H9 (cell line): ENCODE measurements around the gene AHDC1. TPM values are rescaled to one million over a fixed set of nuclear protein-coding genes. Genes with fewer than 3 reads are reported as not detected.

ENCODE experiments used
- DNase-seq: peaks from one replicate; pipeline ENCODE4 v3.0.0-alpha.2; 2017
- H2AFZ ChIP-seq: one replicate; pipeline ENCODE4 v1.6.1; 2013; ENCODE audit warnings: mild to moderate bottlenecking, low read length, control low read depth, moderate library complexity
- H2AK5ac ChIP-seq: 2 replicates; pipeline ENCODE4 v1.6.1; 2013; ENCODE audit warnings: low read length, control low read depth, mixed read lengths; ENCODE audit not compliant: insufficient read length
- H2BK120ac ChIP-seq: one replicate; pipeline ENCODE4 v1.6.1; 2013; ENCODE audit warnings: low read depth, mild to moderate bottlenecking, low read length, control low read depth, inconsistent platforms; ENCODE audit not compliant: poor library complexity, severe bottlenecking
- H2BK12ac ChIP-seq: 2 replicates; pipeline ENCODE4 v1.6.1; 2013; ENCODE audit warnings: low read length, control low read depth, mixed read lengths, low read depth; ENCODE audit not compliant: insufficient read length
- H2BK15ac ChIP-seq: 2 replicates; pipeline ENCODE4 v1.6.1; 2013; ENCODE audit warnings: low read depth, low read length, control low read depth
- H2BK20ac ChIP-seq: one replicate; pipeline ENCODE4 v1.6.1; 2013; ENCODE audit warnings: low read depth, mild to moderate bottlenecking, low read length, control low read depth, inconsistent platforms; ENCODE audit not compliant: poor library complexity, severe bottlenecking
- H2BK5ac ChIP-seq: 2 replicates; pipeline ENCODE4 v1.6.1; 2013; ENCODE audit warnings: low read length, control low read depth, mixed read lengths; ENCODE audit not compliant: insufficient read length
- H3K14ac ChIP-seq: 2 replicates; pipeline ENCODE4 v1.6.1; 2013; ENCODE audit warnings: low read length, control low read depth; ENCODE audit not compliant: insufficient read depth
- H3K18ac ChIP-seq: 2 replicates; pipeline ENCODE4 v1.6.1; 2013; ENCODE audit warnings: low read depth, mild to moderate bottlenecking, mixed read lengths, low read length, control low read depth; ENCODE audit not compliant: insufficient read length
- H3K23ac ChIP-seq: 2 replicates; pipeline ENCODE4 v1.6.1; 2013; ENCODE audit warnings: low read length, control low read depth, mixed read lengths, low read depth; ENCODE audit not compliant: insufficient read length
- H3K23me2 ChIP-seq: 2 replicates; pipeline ENCODE4 v1.6.1; 2013; ENCODE audit warnings: low read depth, mild to moderate bottlenecking, mixed read lengths, low read length, control low read depth; ENCODE audit not compliant: insufficient read length, poor library complexity, severe bottlenecking
- H3K27ac ChIP-seq: 2 replicates; pipeline ENCODE4 v1.5.1; 2013; ENCODE audit warnings: low read length, control low read depth, mixed read lengths, low read depth; ENCODE audit not compliant: insufficient read length
- H3K27me3 ChIP-seq: 2 replicates; pipeline ENCODE4 v1.6.1; 2013; ENCODE audit warnings: low read length, control low read depth, inconsistent platforms; ENCODE audit not compliant: insufficient read depth
- H3K4ac ChIP-seq: 2 replicates; pipeline ENCODE4 v1.6.1; 2013; ENCODE audit warnings: low read depth, mild to moderate bottlenecking, control low read depth, inconsistent platforms, low read length, moderate library complexity
- H3K4me1 ChIP-seq: 2 replicates; pipeline ENCODE4 v1.6.1; 2013; ENCODE audit warnings: low read length, control low read depth, inconsistent platforms; ENCODE audit not compliant: insufficient read depth
- H3K4me2 ChIP-seq: 2 replicates; pipeline ENCODE4 v1.6.1; 2013; ENCODE audit warnings: low read length, control low read depth, mixed read lengths; ENCODE audit not compliant: insufficient read length, insufficient read depth
- H3K56ac ChIP-seq: 2 replicates; pipeline ENCODE4 v1.6.1; 2013; ENCODE audit warnings: low read depth, mild to moderate bottlenecking, mixed read lengths, low read length, control low read depth; ENCODE audit not compliant: insufficient read length
- H3K79me1 ChIP-seq: 2 replicates; pipeline ENCODE4 v1.6.1; 2013; ENCODE audit warnings: low read depth, mild to moderate bottlenecking, moderate library complexity, low read length, control low read depth, inconsistent platforms; ENCODE audit not compliant: insufficient read depth, poor library complexity, severe bottlenecking
- H3K79me2 ChIP-seq: 2 replicates; pipeline ENCODE4 v1.6.1; 2013; ENCODE audit warnings: low read length, control low read depth, inconsistent platforms; ENCODE audit not compliant: insufficient read depth
- H3K9ac ChIP-seq: 2 replicates; pipeline ENCODE4 v1.6.1; 2013; ENCODE audit warnings: low read length, control low read depth, mixed read lengths; ENCODE audit not compliant: insufficient read length; ENCODE audit errors: extremely low read depth
- H3K9me3 ChIP-seq: one replicate; pipeline ENCODE4 v1.6.1; 2013; ENCODE audit warnings: low read depth, low read length, inconsistent platforms; ENCODE audit not compliant: control insufficient read depth
- H3T11ph ChIP-seq: one replicate; pipeline ENCODE4 v1.6.1; 2013; ENCODE audit warnings: mild to moderate bottlenecking, low read length, control low read depth, inconsistent platforms
- H4K20me1 ChIP-seq: one replicate; pipeline ENCODE4 v1.6.1; 2013; ENCODE audit not compliant: control insufficient read depth, insufficient read length, insufficient read depth
- H4K5ac ChIP-seq: 2 replicates; pipeline ENCODE4 v1.6.1; 2013; ENCODE audit warnings: low read depth, mild to moderate bottlenecking, mixed read lengths, low read length, control low read depth; ENCODE audit not compliant: insufficient read length
- H4K8ac ChIP-seq: replicated peaks from 2 replicates; pipeline ENCODE4 v1.6.1; 2013; ENCODE audit warnings: low read length, control low read depth, mixed read lengths, low read depth; ENCODE audit not compliant: insufficient read length
- H4K91ac ChIP-seq: 2 replicates; pipeline ENCODE4 v1.6.1; 2013; ENCODE audit warnings: low read depth, mild to moderate bottlenecking, moderate library complexity, mixed read lengths, low read length, control low read depth; ENCODE audit not compliant: insufficient read length
- H3K27ac Mint-ChIP-seq, 3 experiments: 2 replicates in 2 of 3; 3 replicates in 1 of 3; pipeline ENCODE4 v1.8.0; 2020 to 2021; ENCODE audit warnings: mixed read lengths in 3 of 3, mild to moderate bottlenecking in 1 of 3, moderate library complexity in 1 of 3
- H3K27me3 Mint-ChIP-seq: 2 replicates; pipeline ENCODE4 v1.8.0; 2021; ENCODE audit warnings: low read depth, mild to moderate bottlenecking, moderate library complexity, mixed read lengths
- H3K36me3 Mint-ChIP-seq, 3 experiments: 2 replicates in 2 of 3; 3 replicates in 1 of 3; pipeline ENCODE4 v1.8.0; 2020 to 2021; ENCODE audit warnings: low read depth in 3 of 3, mixed read lengths in 3 of 3; ENCODE audit not compliant: insufficient read depth in 1 of 3
- H3K4me1 Mint-ChIP-seq, 2 experiments: 2 replicates each; pipeline ENCODE4 v1.8.0; 2020; ENCODE audit warnings: mixed read lengths in 2 of 2
- H3K4me3 Mint-ChIP-seq, 2 experiments: 2 replicates in 1 of 2; 3 replicates in 1 of 2; pipeline ENCODE4 v1.8.0; 2020 to 2021; ENCODE audit warnings: mild to moderate bottlenecking in 2 of 2, mixed read lengths in 2 of 2, moderate library complexity in 1 of 2
- H3K9me3 Mint-ChIP-seq, 2 experiments: 2 replicates in 1 of 2; 3 replicates in 1 of 2; pipeline ENCODE4 v1.8.0; 2020; ENCODE audit warnings: mild to moderate bottlenecking in 2 of 2, mixed read lengths in 2 of 2, moderate library complexity in 1 of 2
- WGBS: extraction: QIAGEN DNeasy Blood & Tissue Kit; methylation state at CpG from one replicate; pipeline ENCODE4 v1.1.7; 2013; ENCODE audit warnings: missing lambda C conversion rate, low lambda C conversion rate, mixed read lengths; ENCODE audit not compliant: insufficient read length; ENCODE audit errors: extremely low coverage; 5-methylcytosine and 5-hydroxymethylcytosine counted together
- total RNA-seq: library from RNA; stranded (reverse); gene quantifications from 2 replicates; pipeline ENCODE4 v1.2.1, GENCODE V29; 2021
- TF ChIP-seq, protein P1 (sequence below): fragments of 200-600 bp; sonication (generic); conservative IDR thresholded peaks from 3 replicates; pipeline ENCODE4 v1.8.0; 2021; ENCODE audit warnings: antibody characterized with exemption, mild to moderate bottlenecking

Gene AHDC1
- total RNA-seq, 1 experiment from 2014 or later = 29.4 TPM

DNA sequence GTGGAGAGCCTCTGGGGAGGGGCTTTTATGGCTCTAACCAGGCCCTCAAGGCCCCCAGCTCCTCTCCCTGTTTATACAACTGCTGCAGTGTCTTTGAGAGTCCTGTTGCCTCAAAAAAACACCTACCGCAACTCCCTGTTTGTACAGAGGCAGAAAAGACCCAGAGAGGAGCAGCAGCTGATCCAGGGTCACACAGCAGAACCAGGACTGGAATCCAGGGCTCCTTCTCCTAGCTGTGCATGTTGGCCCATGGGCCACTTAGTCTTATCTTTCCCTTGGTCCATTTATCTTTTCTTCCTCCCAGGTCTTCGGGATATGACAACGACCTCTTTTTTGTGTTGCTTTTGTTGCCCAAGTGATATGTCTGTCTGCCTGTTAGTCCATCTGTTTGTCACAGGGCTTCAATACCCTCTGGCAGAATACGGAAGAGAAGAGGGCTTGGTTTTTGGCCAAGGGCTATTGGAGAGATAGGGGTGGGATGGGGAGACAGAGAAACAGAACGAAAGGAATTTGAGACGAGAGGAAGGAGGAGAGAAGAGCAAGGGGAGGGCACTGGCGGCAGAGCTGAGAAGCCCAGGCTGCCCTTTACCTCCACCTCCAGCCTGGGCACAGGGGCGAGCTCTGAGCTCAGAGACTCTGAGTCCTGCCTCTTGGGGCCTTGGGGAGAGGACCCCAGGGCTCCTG, 80.5 kb downstream of the AHDC1 start:
- Mint-ChIP-seq H3K27me3 (peaks cover 4% of the 10 kb centered on the region; the same call in 1 of the 2 replicates), H3K36me3 (no peaks in the 10 kb centered on the region; a peak in 1 of 7 replicates), H3K27ac (peak overlapping the region in 1 of 3 experiments; percentile 13; a peak in 1 of 7 replicates), H3K4me3 (no peak overlapping the region), H3K9me3 (no peaks in the 10 kb centered on the region; a peak in 2 of 5 replicates), H3K4me1 (peaks cover 56 to 64% of the 10 kb centered on the region in 2 experiments)
- no CpG with 5 or more reads among the region's 8 CpGs for WGBS
- peaks cover 12% of the 10 kb centered on the region for H3K4me1 ChIP-seq
- no peak overlapping the region for H3K56ac ChIP-seq
- H2AK5ac ChIP-seq = no peak overlapping the region
- H3K4ac ChIP-seq = no peak overlapping the region
- DNase-seq = no peak
- no peak overlapping the region for H2BK120ac ChIP-seq
- TF ChIP-seq, protein P1, sequence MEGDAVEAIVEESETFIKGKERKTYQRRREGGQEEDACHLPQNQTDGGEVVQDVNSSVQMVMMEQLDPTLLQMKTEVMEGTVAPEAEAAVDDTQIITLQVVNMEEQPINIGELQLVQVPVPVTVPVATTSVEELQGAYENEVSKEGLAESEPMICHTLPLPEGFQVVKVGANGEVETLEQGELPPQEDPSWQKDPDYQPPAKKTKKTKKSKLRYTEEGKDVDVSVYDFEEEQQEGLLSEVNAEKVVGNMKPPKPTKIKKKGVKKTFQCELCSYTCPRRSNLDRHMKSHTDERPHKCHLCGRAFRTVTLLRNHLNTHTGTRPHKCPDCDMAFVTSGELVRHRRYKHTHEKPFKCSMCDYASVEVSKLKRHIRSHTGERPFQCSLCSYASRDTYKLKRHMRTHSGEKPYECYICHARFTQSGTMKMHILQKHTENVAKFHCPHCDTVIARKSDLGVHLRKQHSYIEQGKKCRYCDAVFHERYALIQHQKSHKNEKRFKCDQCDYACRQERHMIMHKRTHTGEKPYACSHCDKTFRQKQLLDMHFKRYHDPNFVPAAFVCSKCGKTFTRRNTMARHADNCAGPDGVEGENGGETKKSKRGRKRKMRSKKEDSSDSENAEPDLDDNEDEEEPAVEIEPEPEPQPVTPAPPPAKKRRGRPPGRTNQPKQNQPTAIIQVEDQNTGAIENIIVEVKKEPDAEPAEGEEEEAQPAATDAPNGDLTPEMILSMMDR = no peak
- no peak overlapping the region for H4K91ac ChIP-seq
- no peaks in the 10 kb centered on the region for H3K27me3 ChIP-seq
- H3K23ac ChIP-seq = no peak overlapping the region
- no peak overlapping the region for H3K14ac ChIP-seq
- no peak overlapping the region for H2AFZ ChIP-seq
- H3K4me2 ChIP-seq = no peak overlapping the region
- H2BK15ac ChIP-seq = no peak overlapping the region
- no peak overlapping the region for H3K18ac ChIP-seq
- H4K20me1 ChIP-seq = no peaks in the 10 kb centered on the region
- H3K9ac ChIP-seq = no peak overlapping the region
- H4K8ac ChIP-seq = no peak overlapping the region
- no peak overlapping the region for H3T11ph ChIP-seq
- H2BK20ac ChIP-seq = no peak overlapping the region
- H3K9me3 ChIP-seq = no peaks in the 10 kb centered on the region
- no peak overlapping the region for H4K5ac ChIP-seq
- H3K79me2 ChIP-seq = no peaks in the 10 kb centered on the region
- no peak overlapping the region for H3K27ac ChIP-seq
- no peak overlapping the region for H2BK12ac ChIP-seq
- peaks cover 7% of the 10 kb centered on the region for H3K23me2 ChIP-seq
- H2BK5ac ChIP-seq = no peak overlapping the region
- no peaks in the 10 kb centered on the region for H3K79me1 ChIP-seq
